Erythroblast (primary cell): Measurements from ENCODE around the gene AGPAT4.

Experiments used
- GATA1 ChIP-seq: IDR thresholded peaks from 2 replicates; pipeline ENCODE4 v1.6.1; 2011; ENCODE audit warnings: low read depth, mild to moderate bottlenecking, control low read depth, low read length, moderate library complexity
- POLR2A ChIP-seq: IDR thresholded peaks from 2 replicates; pipeline ENCODE4 v1.6.1; 2011; ENCODE audit warnings: mild to moderate bottlenecking, low read length

- TF ChIP-seq POLR2A (no peak), GATA1 (no peak)
Measured at GRCh38 chr6:161249327-161249726, 24.5 kb downstream of the AGPAT4 start.
